Esophagus squamous epithelium (tissue), 5 donors: ENCODE measurements around the gene SEPTIN3. TPM values are rescaled to one million over a fixed set of nuclear protein-coding genes. Genes with fewer than 3 reads are reported as not detected.

Experiments
- DNase-seq: peaks from one replicate; lab custom pipeline; 2025; lab: John Stamatoyannopoulos, UW
- H3K27ac ChIP-seq, 4 donors: fragments of 200-600 bp; sonication (generic); one replicate each; pipeline ENCODE4 v1.5.1; 2016 to 2019; ENCODE audit warnings: mild to moderate bottlenecking in 1 of 4
- H3K27me3 ChIP-seq, 4 donors: fragments of 200-600 bp; sonication (generic); 1 replicate in 3 of 4; 2 replicates in 1 of 4; pipeline versions ENCODE4 v1.5.1 to v1.6.0; 2017 to 2021; ENCODE audit warnings: antibody characterized with exemption in 1 of 4
- H3K36me3 ChIP-seq, 3 donors: fragments of 200-600 bp; sonication (generic); one replicate each; pipeline ENCODE4 v1.5.1; 2016 to 2019
- H3K4me1 ChIP-seq, 3 donors: fragments of 200-600 bp; sonication (generic); one replicate each; pipeline ENCODE4 v1.5.1; 2017 to 2019
- H3K4me3 ChIP-seq, 4 donors: fragments of 200-600 bp; sonication (generic); 1 replicate in 3 of 4; 2 replicates in 1 of 4; pipeline ENCODE4 v1.5.1; 2016 to 2019; ENCODE audit warnings: mild to moderate bottlenecking in 2 of 4, moderate library complexity in 1 of 4
- H3K9me3 ChIP-seq, 3 donors: fragments of 200-600 bp; sonication (generic); one replicate each; pipeline ENCODE4 v1.5.1; 2016 to 2019
- POLR2A ChIP-seq, 4 donors: fragments of 450-650 bp; IDR thresholded peaks; one replicate each; pipeline ENCODE4 v1.6.1; 2017; ENCODE audit warnings: antibody characterized with exemption in 4 of 4, mild to moderate bottlenecking in 4 of 4, moderate library complexity in 3 of 4
- WGBS, 2 donors: methylation state at CpG; one replicate each; pipeline ENCODE4 v1.1.5; 2018; 5-methylcytosine and 5-hydroxymethylcytosine counted together
- intact Hi-C: fragments of 100-400 bp; cut with DNase I; formaldehyde crosslinking; loops from one replicate; pipeline ENCODE4 v1.15.0; 2022
- total RNA-seq, 4 donors: library from RNA; depleted of rRNA; stranded (reverse); fragments of >200 nt; gene quantifications; one replicate each; pipeline ENCODE4 v1.1.0, GENCODE V29; 2016
- TF ChIP-seq, protein P1 (sequence below), 6 experiments: fragments of 450-650 bp in 4 of 6; fragments of 200-600 bp in 2 of 6; sonication (generic) in 2 of 6; IDR thresholded peaks; one replicate each; pipeline ENCODE4 v1.5.1; 2016 to 2019; ENCODE audit warnings: antibody characterized with exemption in 6 of 6, mild to moderate bottlenecking in 4 of 6, moderate library complexity in 4 of 6
- donor health status: DM: yes; HTN: yes; CAD: no.

Gene SEPTIN3
- total RNA-seq, 4 donors from 2014 or later, result 0.04 to 1.1 (median 0.34) TPM

DNA sequence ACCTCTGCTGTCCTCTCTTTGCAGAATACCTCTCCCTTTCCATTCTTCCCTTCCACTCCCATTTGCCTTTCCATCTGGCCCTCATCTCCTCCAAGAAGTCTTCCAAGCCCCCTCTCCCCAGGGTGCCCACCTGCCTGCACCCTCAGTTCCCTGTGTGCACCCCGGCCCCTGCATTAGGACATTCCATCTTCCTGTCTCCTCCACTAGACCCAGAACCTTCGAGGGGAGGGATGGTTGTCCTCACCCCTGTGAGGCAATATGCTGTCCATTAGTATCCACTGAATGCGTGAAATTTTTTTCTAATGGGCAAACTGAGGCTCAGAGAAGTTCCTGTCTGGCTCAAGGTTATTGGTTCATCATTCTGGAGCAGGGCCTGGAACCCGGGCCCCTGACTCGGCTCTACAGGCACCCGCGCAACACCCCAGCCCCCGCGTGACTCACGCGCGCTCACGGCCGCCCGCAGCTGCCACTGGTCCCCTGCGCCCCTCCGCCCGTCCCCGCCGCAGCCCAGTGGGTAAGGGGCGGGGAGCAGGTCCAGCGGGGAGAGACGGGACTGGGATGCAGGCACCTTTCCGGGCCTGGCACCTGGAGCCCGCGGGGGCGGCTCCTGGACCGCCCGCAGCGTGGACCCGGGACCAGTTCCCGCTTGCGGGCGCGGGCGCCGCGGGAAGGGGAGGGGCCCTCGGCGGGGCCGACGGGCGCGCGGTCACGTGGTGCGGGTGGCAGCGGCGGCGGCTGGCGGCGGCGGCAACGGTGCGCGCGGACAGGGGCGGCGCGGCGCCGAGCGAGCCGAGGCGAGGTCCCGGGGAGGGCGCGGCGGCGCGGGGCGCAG lies 7.0 kb downstream of the SEPTIN3 start:
- H3K36me3 ChIP-seq, result no peaks in the 10 kb centered on the region
- H3K27ac ChIP-seq, result no peak overlapping the region
- peak overlapping the region; percentile 33 to 68 (median 42) for H3K4me3 ChIP-seq
- WGBS, 2 donors, result 13 to 14% methylated on average over 5 to 6 of the region's 72 CpGs
- H3K9me3 ChIP-seq, result no peaks in the 10 kb centered on the region
- H3K4me1 ChIP-seq, result peaks cover 7 to 17% (median 8%) of the 10 kb centered on the region in 3 donors
- intact Hi-C loops, result no loop called here
- peaks cover 4 to 79% (median 9%) of the 10 kb centered on the region in 4 donors for H3K27me3 ChIP-seq
- TF ChIP-seq, protein P1, sequence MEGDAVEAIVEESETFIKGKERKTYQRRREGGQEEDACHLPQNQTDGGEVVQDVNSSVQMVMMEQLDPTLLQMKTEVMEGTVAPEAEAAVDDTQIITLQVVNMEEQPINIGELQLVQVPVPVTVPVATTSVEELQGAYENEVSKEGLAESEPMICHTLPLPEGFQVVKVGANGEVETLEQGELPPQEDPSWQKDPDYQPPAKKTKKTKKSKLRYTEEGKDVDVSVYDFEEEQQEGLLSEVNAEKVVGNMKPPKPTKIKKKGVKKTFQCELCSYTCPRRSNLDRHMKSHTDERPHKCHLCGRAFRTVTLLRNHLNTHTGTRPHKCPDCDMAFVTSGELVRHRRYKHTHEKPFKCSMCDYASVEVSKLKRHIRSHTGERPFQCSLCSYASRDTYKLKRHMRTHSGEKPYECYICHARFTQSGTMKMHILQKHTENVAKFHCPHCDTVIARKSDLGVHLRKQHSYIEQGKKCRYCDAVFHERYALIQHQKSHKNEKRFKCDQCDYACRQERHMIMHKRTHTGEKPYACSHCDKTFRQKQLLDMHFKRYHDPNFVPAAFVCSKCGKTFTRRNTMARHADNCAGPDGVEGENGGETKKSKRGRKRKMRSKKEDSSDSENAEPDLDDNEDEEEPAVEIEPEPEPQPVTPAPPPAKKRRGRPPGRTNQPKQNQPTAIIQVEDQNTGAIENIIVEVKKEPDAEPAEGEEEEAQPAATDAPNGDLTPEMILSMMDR (IDR thresholded peaks at IDR 0.05), result no peak
- no peak for TF ChIP-seq POLR2A (IDR thresholded peaks at IDR 0.05)
- no peak for DNase-seq

DNA sequence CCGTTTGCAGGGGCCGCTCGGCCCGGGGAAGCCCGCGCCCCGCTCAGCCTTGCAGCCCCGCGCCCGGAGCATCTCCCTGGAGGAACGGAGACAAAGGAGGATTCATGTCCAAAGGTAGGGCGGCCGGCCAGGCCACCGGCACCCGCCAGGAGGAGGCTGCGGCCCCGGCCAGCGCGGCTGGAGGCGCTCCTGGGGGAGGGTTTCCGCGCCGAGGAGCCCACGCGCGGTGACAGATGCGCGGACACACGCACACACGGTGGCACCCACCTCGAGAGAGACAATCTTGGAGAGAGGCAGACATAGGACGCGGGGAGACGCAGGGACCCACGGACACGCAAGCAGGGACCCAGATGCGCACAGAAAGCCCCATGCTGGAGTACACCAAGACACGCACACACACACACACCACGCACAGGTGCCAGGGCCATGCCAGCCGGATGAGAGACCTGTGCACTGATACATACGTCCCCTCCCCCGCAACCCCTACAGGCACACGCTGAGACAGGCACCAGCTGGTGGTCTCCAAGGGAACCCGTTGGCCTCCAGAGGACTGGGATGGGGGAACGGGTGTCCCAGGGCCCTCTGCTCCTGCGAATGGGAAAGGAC lies 7.8 kb downstream of the SEPTIN3 start:
- no peak for DNase-seq
- H3K9me3 ChIP-seq, result no peaks in the 10 kb centered on the region
- no peaks in the 10 kb centered on the region for H3K36me3 ChIP-seq
- TF ChIP-seq, protein P1 (IDR thresholded peaks at IDR 0.05), result no peak
- no peak for TF ChIP-seq POLR2A (IDR thresholded peaks at IDR 0.05)
- 6 to 10% methylated on average over 2 to 26 of the region's 46 CpGs for WGBS, 2 donors
- peak overlapping the region; percentile 17 to 68 (median 42) for H3K4me3 ChIP-seq
- intact Hi-C loops, result no loop called here
- H3K27me3 ChIP-seq, result peaks cover 4 to 72% (median 9%) of the 10 kb centered on the region in 4 donors
- H3K4me1 ChIP-seq, result peaks cover 7 to 17% (median 8%) of the 10 kb centered on the region in 3 donors
- no peak overlapping the region for H3K27ac ChIP-seq

DNA sequence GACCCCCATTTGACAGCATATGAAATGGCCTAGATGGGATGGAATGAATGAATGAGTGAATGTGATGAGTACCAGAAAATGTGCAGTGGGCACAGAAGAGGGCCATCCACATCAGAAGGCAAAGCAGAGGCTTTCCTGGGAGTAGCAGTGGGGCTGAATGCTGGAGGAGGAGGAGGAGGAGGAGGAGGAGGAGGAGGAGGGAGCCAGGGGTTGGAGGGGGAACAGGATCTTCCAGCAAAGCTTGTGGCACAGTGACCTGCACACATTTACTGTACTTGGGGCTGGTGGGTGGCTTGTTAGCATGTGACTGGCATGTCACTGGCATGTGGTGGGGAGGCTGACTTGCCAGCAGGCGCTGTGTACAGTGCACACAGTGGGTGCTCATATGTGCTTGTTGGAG lies 9.5 kb downstream of the SEPTIN3 start:
- WGBS, 2 donors, result 100% methylated on average over 1 of the region's 1 CpG
- Histone ChIP-seq H3K27ac (no peak overlapping the region), H3K36me3 (no peaks in the 10 kb centered on the region), H3K4me1 (peaks cover 7 to 17% (median 8%) of the 10 kb centered on the region in 3 donors), H3K4me3 (no peak overlapping the region), H3K27me3 (peaks cover 4 to 55% (median 9%) of the 10 kb centered on the region in 4 donors), H3K9me3 (no peaks in the 10 kb centered on the region)
- TF ChIP-seq, protein P1 (IDR thresholded peaks at IDR 0.05), result no peak
- no peak for TF ChIP-seq POLR2A (IDR thresholded peaks at IDR 0.05)
- no peak for DNase-seq
- intact Hi-C loops, result no loop called here

DNA sequence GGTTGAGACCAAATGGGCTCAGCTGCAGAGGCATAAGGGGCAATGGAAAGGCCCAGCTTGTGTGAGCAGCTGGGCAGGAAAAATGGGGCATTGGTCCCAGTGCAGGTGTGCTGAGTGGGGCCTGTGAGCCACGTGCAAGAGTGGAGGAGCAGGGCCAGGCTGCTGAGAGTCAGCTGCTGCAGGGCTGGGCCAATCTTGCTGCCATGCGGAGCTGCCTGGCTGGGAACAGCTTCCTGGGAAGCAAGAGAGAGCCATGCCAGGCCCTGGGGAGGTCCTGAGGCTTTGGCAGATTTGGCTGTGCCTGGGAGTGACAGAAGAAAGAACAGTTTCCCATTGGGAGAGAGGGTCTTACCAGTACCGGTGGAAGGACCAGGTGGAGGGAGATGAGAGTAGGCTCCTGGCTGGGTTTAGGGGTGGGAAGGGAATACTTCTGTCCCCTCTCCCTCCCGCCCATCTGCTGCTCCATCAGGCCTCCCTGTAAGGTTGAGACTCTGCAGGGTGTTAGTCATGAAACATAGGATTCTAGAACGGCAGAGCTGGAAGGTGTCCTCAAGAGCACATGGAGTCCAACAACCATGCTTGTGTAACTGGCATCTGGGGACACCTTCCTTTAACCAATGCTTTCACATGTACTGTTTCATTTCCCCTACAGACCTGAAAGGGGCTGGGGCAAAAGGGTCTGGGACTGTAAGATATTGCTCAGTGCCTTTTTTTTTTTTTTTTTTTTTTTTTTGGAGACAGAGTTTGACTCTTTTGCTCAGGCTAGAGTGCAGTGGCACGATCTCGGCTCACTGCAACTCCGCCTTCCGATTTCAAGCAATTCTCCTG lies 10.4 kb downstream of the SEPTIN3 start:
- Histone ChIP-seq H3K4me1 (peaks cover 7 to 17% (median 8%) of the 10 kb centered on the region in 3 donors), H3K36me3 (no peaks in the 10 kb centered on the region), H3K9me3 (no peaks in the 10 kb centered on the region), H3K27me3 (peaks cover 4 to 46% (median 9%) of the 10 kb centered on the region in 4 donors), H3K27ac (no peak overlapping the region), H3K4me3 (no peak overlapping the region)
- 66 to 82% methylated on average over 7 to 9 of the region's 9 CpGs for WGBS, 2 donors
- intact Hi-C loops, result no loop called here
- DNase-seq, result no peak
- TF ChIP-seq POLR2A (IDR thresholded peaks at IDR 0.05), result no peak
- TF ChIP-seq, protein P1 (IDR thresholded peaks at IDR 0.05), result no peak
